AG04450 (cell line): ENCODE results near the gene ARHGAP15. TPM values are rescaled to one million over a fixed set of nuclear protein-coding genes. Genes with fewer than 3 reads are reported as not detected.

ENCODE experiments used
- CTCF ChIA-PET: fragments of 300-600, 350-600 bp; formaldehyde crosslinking; extraction: SDS; loops from one replicate; lab custom pipeline; 2022; ENCODE audit warnings: antibody characterized with exemption, inconsistent platforms; lab: Charles Lee
- POLR2A ChIA-PET: fragments of 350-600 bp; formaldehyde crosslinking; extraction: SDS; loops from one replicate; lab custom pipeline; 2021; ENCODE audit warnings: antibody characterized with exemption, inconsistent platforms; lab: Yijun Ruan, JAX
- DNase-seq: peaks from one replicate; pipeline ENCODE4 v3.0.0-alpha.2; 2011; ENCODE audit warnings: low read depth, low spot score
- H3K27ac ChIP-seq: one replicate; pipeline ENCODE4 v1.5.1; 2012; ENCODE audit warnings: low read depth, low read length, control low read depth
- H3K27me3 ChIP-seq: one replicate; pipeline ENCODE4 v1.6.0; 2012; ENCODE audit warnings: low read length; ENCODE audit not compliant: control insufficient read depth, insufficient read depth
- H3K4me3 ChIP-seq: 2 replicates; pipeline ENCODE4 v1.5.1; 2011; ENCODE audit warnings: mild to moderate bottlenecking, low read depth, low read length, control low read depth
- H3K9me3 ChIP-seq: 2 replicates; pipeline ENCODE4 v1.5.1; 2012; ENCODE audit warnings: low read length; ENCODE audit not compliant: control insufficient read depth, insufficient read depth
- polyA plus RNA-seq: library from polyadenylated mRNA; depleted of rRNA; stranded (reverse); fragments of >200 nt; gene quantifications from 2 replicates; pipeline ENCODE4 v1.2.3, GENCODE V29; 2011
- TF ChIP-seq, protein P1 (sequence below): IDR thresholded peaks from 2 replicates; pipeline ENCODE4 v1.5.1; 2011; ENCODE audit warnings: low read depth, low read length, control low read depth, inconsistent platforms

ARHGAP15 gene
- polyA plus RNA-seq, 1 experiment = not detected

DNA sequence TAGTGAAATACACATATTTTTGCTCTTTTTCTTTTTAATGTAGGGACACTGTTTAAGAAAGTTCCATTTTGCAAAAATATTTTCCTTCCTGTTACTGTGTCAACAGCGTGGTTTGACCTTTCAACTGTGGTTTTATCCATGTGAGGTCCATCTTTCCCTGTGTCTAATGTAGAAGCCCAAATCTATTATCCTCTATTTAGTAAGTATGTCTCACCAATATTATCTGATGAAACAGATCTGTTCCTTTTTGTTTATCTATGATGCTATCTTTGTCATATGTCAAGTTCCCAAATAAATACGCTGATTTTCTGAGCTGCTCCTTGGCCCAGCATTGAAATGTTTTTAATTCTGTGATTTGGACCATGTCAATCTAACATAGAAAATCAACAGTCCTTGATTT, 3.5 kb upstream of the ARHGAP15 start:
- Histone ChIP-seq H3K4me3 (no peak overlapping the region), H3K27me3 (peaks cover 4% of the 10 kb centered on the region), H3K27ac (no peak overlapping the region), H3K9me3 (no peaks in the 10 kb centered on the region)
- TF ChIP-seq, protein P1, sequence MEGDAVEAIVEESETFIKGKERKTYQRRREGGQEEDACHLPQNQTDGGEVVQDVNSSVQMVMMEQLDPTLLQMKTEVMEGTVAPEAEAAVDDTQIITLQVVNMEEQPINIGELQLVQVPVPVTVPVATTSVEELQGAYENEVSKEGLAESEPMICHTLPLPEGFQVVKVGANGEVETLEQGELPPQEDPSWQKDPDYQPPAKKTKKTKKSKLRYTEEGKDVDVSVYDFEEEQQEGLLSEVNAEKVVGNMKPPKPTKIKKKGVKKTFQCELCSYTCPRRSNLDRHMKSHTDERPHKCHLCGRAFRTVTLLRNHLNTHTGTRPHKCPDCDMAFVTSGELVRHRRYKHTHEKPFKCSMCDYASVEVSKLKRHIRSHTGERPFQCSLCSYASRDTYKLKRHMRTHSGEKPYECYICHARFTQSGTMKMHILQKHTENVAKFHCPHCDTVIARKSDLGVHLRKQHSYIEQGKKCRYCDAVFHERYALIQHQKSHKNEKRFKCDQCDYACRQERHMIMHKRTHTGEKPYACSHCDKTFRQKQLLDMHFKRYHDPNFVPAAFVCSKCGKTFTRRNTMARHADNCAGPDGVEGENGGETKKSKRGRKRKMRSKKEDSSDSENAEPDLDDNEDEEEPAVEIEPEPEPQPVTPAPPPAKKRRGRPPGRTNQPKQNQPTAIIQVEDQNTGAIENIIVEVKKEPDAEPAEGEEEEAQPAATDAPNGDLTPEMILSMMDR = no peak
- ChIA-PET POLR2A (no interaction called here), CTCF (interaction anchor here (1.1 to 1.2 kb wide), 2 partner anchors 13 to 15 kb away, joined by 3 to 5 read pairs; no protein-coding TSS in a partner anchor)
- no peak for DNase-seq

DNA sequence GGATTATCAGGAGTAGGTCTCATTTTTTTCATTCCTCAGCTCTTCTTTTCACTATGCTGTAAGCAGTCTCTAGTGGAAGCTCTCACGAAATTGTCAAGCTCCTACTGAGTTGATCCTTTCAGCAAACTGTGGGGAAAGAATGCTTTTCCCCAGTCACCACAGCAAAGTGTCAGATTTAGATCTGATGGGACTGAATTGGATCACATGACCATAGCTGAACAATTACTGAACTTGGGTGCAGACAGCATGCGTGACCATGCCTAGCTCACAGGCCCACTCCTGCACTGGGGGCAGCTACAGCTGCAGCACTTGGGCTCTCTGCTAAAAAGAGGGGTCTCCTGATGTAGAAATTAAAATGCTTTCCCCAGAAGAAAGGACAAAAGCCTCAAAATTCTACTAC, 3.1 kb downstream of the ARHGAP15 start:
- ChIA-PET POLR2A (no interaction called here), CTCF (interaction anchor here (0.9 to 1.6 kb wide), 2 partner anchors 21 to 98 kb away, joined by 3 to 4 read pairs; no protein-coding TSS in a partner anchor)
- no peaks in the 10 kb centered on the region for H3K9me3 ChIP-seq
- TF ChIP-seq, protein P1 = no peak
- no peaks in the 10 kb centered on the region for H3K27me3 ChIP-seq
- no peak overlapping the region for H3K27ac ChIP-seq
- no peak overlapping the region for H3K4me3 ChIP-seq
- DNase-seq = no peak

DNA sequence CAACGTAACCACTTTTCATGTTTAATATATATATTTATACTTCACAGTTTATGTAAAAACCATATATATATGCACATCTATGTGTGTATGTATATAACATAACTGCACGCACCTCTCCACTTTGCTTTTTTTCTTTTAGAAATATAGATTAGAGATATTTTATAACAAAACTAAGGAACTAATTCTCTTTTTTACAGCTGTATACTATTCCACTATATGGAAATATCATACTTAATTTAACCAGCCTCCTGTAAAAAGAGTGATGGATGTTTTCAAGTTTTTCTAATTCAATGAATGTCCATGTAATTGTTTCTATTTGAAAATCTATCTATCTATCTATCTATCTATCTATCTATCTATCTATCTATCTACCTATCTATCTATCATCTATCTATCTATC, 4.6 kb downstream of the ARHGAP15 start:
- POLR2A ChIA-PET = no interaction called here
- no peak overlapping the region for H3K27ac ChIP-seq
- H3K27me3 ChIP-seq = no peaks in the 10 kb centered on the region
- no peak overlapping the region for H3K4me3 ChIP-seq
- DNase-seq = no peak
- CTCF ChIA-PET = interaction anchor here (1.0 to 1.3 kb wide), 2 partner anchors 28 to 89 kb away, joined by 4 read pairs; no protein-coding TSS in a partner anchor
- no peaks in the 10 kb centered on the region for H3K9me3 ChIP-seq
- TF ChIP-seq, protein P1 = no peak

DNA sequence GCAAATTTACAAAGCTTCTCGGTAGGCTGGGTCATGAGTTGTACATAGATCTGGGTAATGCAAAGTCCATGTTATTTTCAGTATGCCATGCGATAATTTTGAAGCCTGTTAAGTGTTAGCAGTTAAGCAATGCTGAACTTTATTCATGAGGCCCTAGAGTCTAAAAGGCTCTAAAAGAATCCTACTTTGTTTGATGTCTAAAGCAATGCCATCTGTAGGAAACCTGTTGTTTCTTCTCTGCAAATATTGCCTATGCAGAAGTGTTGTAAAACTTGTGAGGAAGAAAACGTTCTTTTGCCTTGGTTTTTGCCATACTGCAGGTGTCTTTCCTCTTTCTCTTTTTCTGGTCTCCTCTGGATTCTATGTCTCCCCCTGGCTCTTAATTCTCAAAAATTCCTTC, 9.1 kb downstream of the ARHGAP15 start:
- Histone ChIP-seq H3K4me3 (no peak overlapping the region), H3K9me3 (no peaks in the 10 kb centered on the region), H3K27me3 (no peaks in the 10 kb centered on the region), H3K27ac (no peak overlapping the region)
- CTCF ChIA-PET = interaction anchor here (1.0 to 1.4 kb wide), 3 partner anchors 17 to 104 kb away, joined by 3 to 4 read pairs (median 4); no protein-coding TSS in a partner anchor
- no peak for DNase-seq
- TF ChIP-seq, protein P1 = no peak
- POLR2A ChIA-PET = no interaction called here

DNA sequence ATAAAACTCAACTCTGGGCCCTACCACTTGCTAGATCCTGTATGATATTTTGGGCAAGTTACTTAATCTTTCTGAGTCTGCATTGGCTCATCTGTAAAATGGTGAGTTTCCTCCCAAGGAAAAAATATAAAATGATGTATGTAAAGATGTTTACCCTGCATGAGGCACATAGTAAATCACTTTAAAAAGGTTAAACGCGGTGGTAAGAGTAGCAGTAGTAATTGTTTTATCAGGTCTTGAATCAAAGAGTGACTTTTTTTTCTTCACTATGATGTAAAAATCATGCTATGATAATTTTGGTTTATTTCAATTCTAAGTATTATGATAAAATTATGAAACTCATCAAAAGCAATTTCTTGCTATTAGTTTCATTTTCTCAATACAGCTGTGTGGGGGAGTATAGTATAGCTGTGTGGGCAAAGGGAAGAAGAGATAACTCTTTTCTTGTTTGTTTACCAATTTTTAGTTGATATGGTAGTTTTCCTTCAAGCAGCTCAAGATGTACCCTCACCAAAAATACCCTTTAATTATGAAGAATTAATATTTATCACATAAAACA, 10.7 kb downstream of the ARHGAP15 start:
- CTCF ChIA-PET = no interaction called here
- no peak for DNase-seq
- no peak overlapping the region for H3K4me3 ChIP-seq
- TF ChIP-seq, protein P1 = no peak
- POLR2A ChIA-PET = no interaction called here
- H3K27me3 ChIP-seq = no peaks in the 10 kb centered on the region
- no peaks in the 10 kb centered on the region for H3K9me3 ChIP-seq
- no peak overlapping the region for H3K27ac ChIP-seq
